Mesenchymal stem cell (in vitro differentiated cells and primary cell): ENCODE measurements around the gene TPRX2.
A peak's percentile ranks its signal among the peaks of the same experiment; 100 is the strongest.
"Not testable (repeated sequence)": the region's sequence is repeated elsewhere in the genome, so short reads cannot be mapped to it uniquely, and the experiment has no call there.

Experiments
- DNase-seq: peaks from one replicate; pipeline ENCODE4 v3.0.0-alpha.2; 2013
- H2AFZ ChIP-seq: one replicate; pipeline ENCODE4 v1.6.1; 2013; ENCODE audit warnings: low read depth, mild to moderate bottlenecking, control low read depth, inconsistent platforms, low read length, moderate library complexity
- H2AK5ac ChIP-seq: 2 replicates; pipeline ENCODE4 v1.6.1; 2013; ENCODE audit warnings: low read length, moderate library complexity, mild to moderate bottlenecking, inconsistent platforms; ENCODE audit not compliant: severe bottlenecking
- H2BK120ac ChIP-seq: one replicate; pipeline ENCODE4 v1.6.1; 2013; ENCODE audit warnings: low read depth, mild to moderate bottlenecking, inconsistent platforms, low read length, moderate library complexity
- H2BK12ac ChIP-seq, 2 experiments: one replicate each; pipeline ENCODE4 v1.6.1; 2013; ENCODE audit warnings: inconsistent platforms in 2 of 2, low read length in 2 of 2, mild to moderate bottlenecking in 2 of 2, moderate library complexity in 2 of 2, control low read depth in 1 of 2
- H2BK15ac ChIP-seq: one replicate; pipeline ENCODE4 v1.6.1; 2013; ENCODE audit warnings: mild to moderate bottlenecking, low read depth, inconsistent platforms; ENCODE audit not compliant: poor library complexity, severe bottlenecking
- H2BK5ac ChIP-seq: 2 replicates; pipeline ENCODE4 v1.6.1; 2013; ENCODE audit warnings: low read depth, mild to moderate bottlenecking, low read length, control low read depth, inconsistent platforms; ENCODE audit not compliant: poor library complexity, severe bottlenecking
- H3K14ac ChIP-seq, 2 experiments: one replicate each; pipeline ENCODE4 v1.6.1; 2013; ENCODE audit warnings: inconsistent platforms in 2 of 2, low read length in 2 of 2, control low read depth in 1 of 2, mild to moderate bottlenecking in 1 of 2, moderate library complexity in 1 of 2
- H3K18ac ChIP-seq, 2 experiments: one replicate each; pipeline ENCODE4 v1.6.1; 2013; ENCODE audit warnings: inconsistent platforms in 2 of 2, low read length in 2 of 2, control low read depth in 1 of 2, low read depth in 1 of 2, mild to moderate bottlenecking in 1 of 2
- H3K23ac ChIP-seq, 2 experiments: one replicate each; pipeline ENCODE4 v1.6.1; 2013; ENCODE audit warnings: inconsistent platforms in 2 of 2, low read length in 2 of 2, mild to moderate bottlenecking in 2 of 2, moderate library complexity in 2 of 2, control low read depth in 1 of 2
- H3K27ac ChIP-seq: 2 replicates; pipeline ENCODE4 v1.5.1; 2013; ENCODE audit warnings: mild to moderate bottlenecking, moderate library complexity, low read length, control low read depth, inconsistent platforms; ENCODE audit not compliant: poor library complexity, severe bottlenecking
- H3K27me3 ChIP-seq, 2 experiments: 2 replicates each; pipeline versions ENCODE4 v1.6.1 to v1.7.0; 2013; ENCODE audit warnings: low read length in 2 of 2, mild to moderate bottlenecking in 2 of 2, moderate library complexity in 2 of 2, control low read depth in 1 of 2, inconsistent platforms in 1 of 2; ENCODE audit not compliant: control insufficient read depth in 1 of 2, insufficient read depth in 1 of 2
- H3K36me3 ChIP-seq, 2 experiments: 2 replicates each; pipeline versions ENCODE4 v1.6.1 to v1.7.0; 2013; ENCODE audit warnings: low read length in 2 of 2, control low read depth in 1 of 2, inconsistent platforms in 1 of 2, low read depth in 1 of 2, mild to moderate bottlenecking in 1 of 2; ENCODE audit not compliant: insufficient read depth in 2 of 2, control insufficient read depth in 1 of 2
- H3K4ac ChIP-seq, 2 experiments: one replicate each; pipeline ENCODE4 v1.6.1; 2013; ENCODE audit warnings: inconsistent platforms in 2 of 2, low read length in 2 of 2, mild to moderate bottlenecking in 2 of 2, moderate library complexity in 2 of 2, control low read depth in 1 of 2, low read depth in 1 of 2
- H3K4me1 ChIP-seq: 2 replicates; pipeline ENCODE4 v1.6.1; 2013; ENCODE audit warnings: low read depth, low read length, control low read depth; ENCODE audit not compliant: control insufficient read depth, insufficient read depth
- H3K4me2 ChIP-seq: 2 replicates; pipeline ENCODE4 v1.6.1; 2013; ENCODE audit warnings: low read length, mild to moderate bottlenecking, inconsistent platforms; ENCODE audit not compliant: poor library complexity, severe bottlenecking
- H3K4me3 ChIP-seq, 2 experiments: 2 replicates each; pipeline versions ENCODE4 v1.5.1 to v1.7.0; 2013; ENCODE audit warnings: low read length in 2 of 2, mild to moderate bottlenecking in 2 of 2, control low read depth in 1 of 2, low read depth in 1 of 2; ENCODE audit not compliant: insufficient read depth in 1 of 2
- H3K79me1 ChIP-seq: replicated peaks from 2 replicates; pipeline ENCODE4 v1.6.1; 2013; ENCODE audit warnings: mild to moderate bottlenecking, control low read depth, low read length, inconsistent platforms; ENCODE audit not compliant: poor library complexity, severe bottlenecking
- H3K9ac ChIP-seq: 2 replicates; pipeline ENCODE4 v1.7.0; 2013; ENCODE audit warnings: mild to moderate bottlenecking, low read length, moderate library complexity
- H3K9me3 ChIP-seq: 2 replicates; pipeline ENCODE4 v1.7.0; 2013; ENCODE audit warnings: mild to moderate bottlenecking, low read length; ENCODE audit not compliant: control insufficient read depth
- H4K8ac ChIP-seq: one replicate; pipeline ENCODE4 v1.6.1; 2013; ENCODE audit warnings: inconsistent platforms, mild to moderate bottlenecking, low read length, moderate library complexity
- H4K91ac ChIP-seq: one replicate; pipeline ENCODE4 v1.6.1; 2013; ENCODE audit warnings: mild to moderate bottlenecking, low read length, inconsistent platforms
- WGBS: methylation state at CpG from one replicate; pipeline ENCODE4 v1.1.7; 2013; ENCODE audit warnings: mixed read lengths; 5-methylcytosine and 5-hydroxymethylcytosine counted together

The TPRX2 gene

GRCh38 chr19:47859838-47860237 lies 803 bp downstream of the TPRX2 start:
- not testable (repeated sequence) for H3K27ac ChIP-seq, H2BK5ac ChIP-seq, H4K91ac ChIP-seq, H3K14ac ChIP-seq, H2BK15ac ChIP-seq, H3K4ac ChIP-seq, H2BK12ac ChIP-seq, DNase-seq, H3K9ac ChIP-seq, H3K79me1 ChIP-seq, H3K36me3 ChIP-seq, H3K4me3 ChIP-seq, H2AFZ ChIP-seq, H3K18ac ChIP-seq, H4K8ac ChIP-seq, H3K4me1 ChIP-seq, H3K9me3 ChIP-seq, H3K4me2 ChIP-seq, H3K23ac ChIP-seq, H2AK5ac ChIP-seq, H2BK120ac ChIP-seq
- peaks cover 0 to 19% of the 10 kb centered on the region in 2 experiments for H3K27me3 ChIP-seq
- WGBS, result 83% methylated on average over 4 of the region's 17 CpGs

GRCh38 chr19:47860602-47861297 lies 1.7 kb downstream of the TPRX2 start:
- no peak for DNase-seq
- no peaks in the 10 kb centered on the region for H3K9me3 ChIP-seq
- H3K79me1 ChIP-seq, result no peaks in the 10 kb centered on the region
- H3K27me3 ChIP-seq, result peaks cover 0 to 22% of the 10 kb centered on the region in 2 experiments
- no peak overlapping the region for H2BK5ac ChIP-seq
- no peak overlapping the region for H3K23ac ChIP-seq
- H2BK15ac ChIP-seq, result no peak overlapping the region
- no peak overlapping the region for H3K4me3 ChIP-seq
- H2AFZ ChIP-seq, result no peak overlapping the region
- no peak overlapping the region for H4K91ac ChIP-seq
- no peak overlapping the region for H3K27ac ChIP-seq
- H3K14ac ChIP-seq, result no peak overlapping the region
- H2AK5ac ChIP-seq, result no peak overlapping the region
- no peaks in the 10 kb centered on the region for H3K4me1 ChIP-seq
- H3K9ac ChIP-seq, result no peak overlapping the region
- no peak overlapping the region for H2BK120ac ChIP-seq
- H3K4ac ChIP-seq, result no peak overlapping the region
- H3K36me3 ChIP-seq, result no peaks in the 10 kb centered on the region
- H4K8ac ChIP-seq, result no peak overlapping the region
- H3K18ac ChIP-seq, result no peak overlapping the region
- no peak overlapping the region for H3K4me2 ChIP-seq
- WGBS, result 88% methylated on average over 18 of the region's 34 CpGs
- H2BK12ac ChIP-seq, result no peak overlapping the region

DNA sequence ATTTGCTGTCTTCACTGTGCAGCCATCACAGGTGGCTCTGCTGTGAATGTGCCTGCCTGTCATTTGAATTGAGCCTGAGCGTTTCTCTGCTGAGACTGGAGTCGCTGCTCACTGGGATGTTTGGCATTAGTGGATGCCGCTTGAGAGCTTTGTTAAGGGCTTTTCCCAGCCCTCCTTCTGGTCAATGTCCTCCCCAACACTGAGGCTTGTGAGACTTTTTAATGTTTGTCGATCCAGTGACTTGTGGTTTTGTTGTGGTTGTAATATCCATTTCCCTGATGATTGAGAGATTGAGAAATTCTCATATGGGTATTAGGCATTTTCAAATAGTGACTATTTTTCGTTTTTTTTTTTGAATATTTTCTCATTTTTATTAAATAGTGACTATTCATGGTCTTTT lies 2.6 kb downstream of the TPRX2 start:
- no peak overlapping the region for H2BK15ac ChIP-seq
- no peak overlapping the region for H2BK120ac ChIP-seq
- no peaks in the 10 kb centered on the region for H3K79me1 ChIP-seq
- H4K91ac ChIP-seq, result no peak overlapping the region
- no peak overlapping the region for H2AFZ ChIP-seq
- no peak overlapping the region for H3K4me2 ChIP-seq
- no peaks in the 10 kb centered on the region for H3K4me1 ChIP-seq
- H3K23ac ChIP-seq, result no peak overlapping the region
- no peak overlapping the region for H2BK12ac ChIP-seq
- no peak for DNase-seq
- no peaks in the 10 kb centered on the region for H3K9me3 ChIP-seq
- no peak overlapping the region for H3K18ac ChIP-seq
- no peaks in the 10 kb centered on the region for H3K36me3 ChIP-seq
- 93% methylated on average over 3 of the region's 5 CpGs for WGBS
- H2BK5ac ChIP-seq, result no peak overlapping the region
- no peak overlapping the region for H3K9ac ChIP-seq
- H3K4me3 ChIP-seq, result no peak overlapping the region
- H3K14ac ChIP-seq, result no peak overlapping the region
- H3K27me3 ChIP-seq, result peaks cover 0 to 19% of the 10 kb centered on the region in 2 experiments
- H3K4ac ChIP-seq, result no peak overlapping the region
- no peak overlapping the region for H4K8ac ChIP-seq
- no peak overlapping the region for H2AK5ac ChIP-seq
- no peak overlapping the region for H3K27ac ChIP-seq

GRCh38 chr19:47863514-47863936 lies 4.5 kb downstream of the TPRX2 start:
- H3K4me2 ChIP-seq, result no peak overlapping the region
- H3K9me3 ChIP-seq, result no peaks in the 10 kb centered on the region
- peak overlapping the region; percentile 75 for H4K8ac ChIP-seq
- H3K4me3 ChIP-seq, result no peak overlapping the region
- no peak overlapping the region for H2AFZ ChIP-seq
- H2BK12ac ChIP-seq, result no peak overlapping the region
- no peak overlapping the region for H3K18ac ChIP-seq
- H2BK5ac ChIP-seq, result no peak overlapping the region
- no peaks in the 10 kb centered on the region for H3K36me3 ChIP-seq
- peaks cover 0 to 13% of the 10 kb centered on the region in 2 experiments for H3K27me3 ChIP-seq
- no peaks in the 10 kb centered on the region for H3K79me1 ChIP-seq
- H2BK15ac ChIP-seq, result no peak overlapping the region
- no peak overlapping the region for H3K9ac ChIP-seq
- no peak overlapping the region for H2AK5ac ChIP-seq
- no peak overlapping the region for H3K14ac ChIP-seq
- H3K4me1 ChIP-seq, result no peaks in the 10 kb centered on the region
- peak; percentile 74 for DNase-seq
- no peak overlapping the region for H3K27ac ChIP-seq
- H3K4ac ChIP-seq, result no peak overlapping the region
- WGBS, result 14% methylated on average over 13 of the region's 14 CpGs
- no peak overlapping the region for H4K91ac ChIP-seq
- H3K23ac ChIP-seq, result no peak overlapping the region
- no peak overlapping the region for H2BK120ac ChIP-seq
